ENCODE data around the gene CENPT. TPM values are rescaled to one million over a fixed set of nuclear protein-coding genes. Genes with fewer than 3 reads are reported as not detected.

CENPT gene
- total and polyA plus RNA-seq, 2 of the 13 experiments (the other 11 are each of a cell fraction or from before 2014, with no cell fraction given): 40.9 to 43.3 TPM

DNA sequence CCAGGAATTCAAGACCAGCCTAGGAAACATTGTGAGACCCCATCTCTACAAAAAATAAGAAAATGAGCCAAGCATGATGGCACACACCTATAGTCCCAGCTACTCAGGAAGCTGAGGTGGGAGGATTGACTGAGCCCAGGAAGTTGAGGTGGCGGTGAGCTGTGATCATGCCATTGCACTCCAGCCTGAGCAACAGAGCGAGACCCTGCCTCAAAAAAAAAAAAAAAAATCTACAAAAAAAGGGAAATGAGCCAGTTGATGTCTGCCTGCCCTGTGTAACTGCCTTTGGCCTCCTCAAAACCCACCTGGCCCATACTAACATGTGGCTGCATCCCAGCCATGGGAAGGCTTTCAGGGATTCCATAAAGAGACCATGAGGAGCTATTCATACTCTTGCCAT is 45.6 kb downstream of the CENPT start (continued):
- TF ChIP-seq, protein P1, sequence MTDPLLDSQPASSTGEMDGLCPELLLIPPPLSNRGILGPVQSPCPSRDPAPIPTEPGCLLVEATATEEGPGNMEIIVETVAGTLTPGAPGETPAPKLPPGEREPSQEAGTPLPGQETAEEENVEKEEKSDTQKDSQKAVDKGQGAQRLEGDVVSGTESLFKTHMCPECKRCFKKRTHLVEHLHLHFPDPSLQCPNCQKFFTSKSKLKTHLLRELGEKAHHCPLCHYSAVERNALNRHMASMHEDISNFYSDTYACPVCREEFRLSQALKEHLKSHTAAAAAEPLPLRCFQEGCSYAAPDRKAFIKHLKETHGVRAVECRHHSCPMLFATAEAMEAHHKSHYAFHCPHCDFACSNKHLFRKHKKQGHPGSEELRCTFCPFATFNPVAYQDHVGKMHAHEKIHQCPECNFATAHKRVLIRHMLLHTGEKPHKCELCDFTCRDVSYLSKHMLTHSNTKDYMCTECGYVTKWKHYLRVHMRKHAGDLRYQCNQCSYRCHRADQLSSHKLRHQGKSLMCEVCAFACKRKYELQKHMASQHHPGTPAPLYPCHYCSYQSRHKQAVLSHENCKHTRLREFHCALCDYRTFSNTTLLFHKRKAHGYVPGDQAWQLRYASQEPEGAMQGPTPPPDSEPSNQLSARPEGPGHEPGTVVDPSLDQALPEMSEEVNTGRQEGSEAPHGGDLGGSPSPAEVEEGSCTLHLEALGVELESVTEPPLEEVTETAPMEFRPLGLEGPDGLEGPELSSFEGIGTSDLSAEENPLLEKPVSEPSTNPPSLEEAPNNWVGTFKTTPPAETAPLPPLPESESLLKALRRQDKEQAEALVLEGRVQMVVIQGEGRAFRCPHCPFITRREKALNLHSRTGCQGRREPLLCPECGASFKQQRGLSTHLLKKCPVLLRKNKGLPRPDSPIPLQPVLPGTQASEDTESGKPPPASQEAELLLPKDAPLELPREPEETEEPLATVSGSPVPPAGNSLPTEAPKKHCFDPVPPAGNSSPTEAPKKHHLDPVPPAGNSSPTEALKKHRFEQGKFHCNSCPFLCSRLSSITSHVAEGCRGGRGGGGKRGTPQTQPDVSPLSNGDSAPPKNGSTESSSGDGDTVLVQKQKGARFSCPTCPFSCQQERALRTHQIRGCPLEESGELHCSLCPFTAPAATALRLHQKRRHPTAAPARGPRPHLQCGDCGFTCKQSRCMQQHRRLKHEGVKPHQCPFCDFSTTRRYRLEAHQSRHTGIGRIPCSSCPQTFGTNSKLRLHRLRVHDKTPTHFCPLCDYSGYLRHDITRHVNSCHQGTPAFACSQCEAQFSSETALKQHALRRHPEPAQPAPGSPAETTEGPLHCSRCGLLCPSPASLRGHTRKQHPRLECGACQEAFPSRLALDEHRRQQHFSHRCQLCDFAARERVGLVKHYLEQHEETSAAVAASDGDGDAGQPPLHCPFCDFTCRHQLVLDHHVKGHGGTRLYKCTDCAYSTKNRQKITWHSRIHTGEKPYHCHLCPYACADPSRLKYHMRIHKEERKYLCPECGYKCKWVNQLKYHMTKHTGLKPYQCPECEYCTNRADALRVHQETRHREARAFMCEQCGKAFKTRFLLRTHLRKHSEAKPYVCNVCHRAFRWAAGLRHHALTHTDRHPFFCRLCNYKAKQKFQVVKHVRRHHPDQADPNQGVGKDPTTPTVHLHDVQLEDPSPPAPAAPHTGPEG (CRISPR knock-in tag; IDR thresholded peaks at IDR 0.05): no peak
- TF ChIP-seq RFX5 (IDR thresholded peaks at IDR 0.05; ENCODE audit: low read depth, low read length): no peak
- TF ChIP-seq ZNF749 (CRISPR knock-in tag; IDR thresholded peaks at IDR 0.05; ENCODE audit: borderline replicate concordance): no peak
- TF ChIP-seq, protein P2, sequence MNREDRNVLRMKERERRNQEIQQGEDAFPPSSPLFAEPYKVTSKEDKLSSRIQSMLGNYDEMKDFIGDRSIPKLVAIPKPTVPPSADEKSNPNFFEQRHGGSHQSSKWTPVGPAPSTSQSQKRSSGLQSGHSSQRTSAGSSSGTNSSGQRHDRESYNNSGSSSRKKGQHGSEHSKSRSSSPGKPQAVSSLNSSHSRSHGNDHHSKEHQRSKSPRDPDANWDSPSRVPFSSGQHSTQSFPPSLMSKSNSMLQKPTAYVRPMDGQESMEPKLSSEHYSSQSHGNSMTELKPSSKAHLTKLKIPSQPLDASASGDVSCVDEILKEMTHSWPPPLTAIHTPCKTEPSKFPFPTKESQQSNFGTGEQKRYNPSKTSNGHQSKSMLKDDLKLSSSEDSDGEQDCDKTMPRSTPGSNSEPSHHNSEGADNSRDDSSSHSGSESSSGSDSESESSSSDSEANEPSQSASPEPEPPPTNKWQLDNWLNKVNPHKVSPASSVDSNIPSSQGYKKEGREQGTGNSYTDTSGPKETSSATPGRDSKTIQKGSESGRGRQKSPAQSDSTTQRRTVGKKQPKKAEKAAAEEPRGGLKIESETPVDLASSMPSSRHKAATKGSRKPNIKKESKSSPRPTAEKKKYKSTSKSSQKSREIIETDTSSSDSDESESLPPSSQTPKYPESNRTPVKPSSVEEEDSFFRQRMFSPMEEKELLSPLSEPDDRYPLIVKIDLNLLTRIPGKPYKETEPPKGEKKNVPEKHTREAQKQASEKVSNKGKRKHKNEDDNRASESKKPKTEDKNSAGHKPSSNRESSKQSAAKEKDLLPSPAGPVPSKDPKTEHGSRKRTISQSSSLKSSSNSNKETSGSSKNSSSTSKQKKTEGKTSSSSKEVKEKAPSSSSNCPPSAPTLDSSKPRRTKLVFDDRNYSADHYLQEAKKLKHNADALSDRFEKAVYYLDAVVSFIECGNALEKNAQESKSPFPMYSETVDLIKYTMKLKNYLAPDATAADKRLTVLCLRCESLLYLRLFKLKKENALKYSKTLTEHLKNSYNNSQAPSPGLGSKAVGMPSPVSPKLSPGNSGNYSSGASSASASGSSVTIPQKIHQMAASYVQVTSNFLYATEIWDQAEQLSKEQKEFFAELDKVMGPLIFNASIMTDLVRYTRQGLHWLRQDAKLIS (CRISPR knock-in tag; IDR thresholded peaks at IDR 0.05): no peak
- TF ChIP-seq, protein P3, sequence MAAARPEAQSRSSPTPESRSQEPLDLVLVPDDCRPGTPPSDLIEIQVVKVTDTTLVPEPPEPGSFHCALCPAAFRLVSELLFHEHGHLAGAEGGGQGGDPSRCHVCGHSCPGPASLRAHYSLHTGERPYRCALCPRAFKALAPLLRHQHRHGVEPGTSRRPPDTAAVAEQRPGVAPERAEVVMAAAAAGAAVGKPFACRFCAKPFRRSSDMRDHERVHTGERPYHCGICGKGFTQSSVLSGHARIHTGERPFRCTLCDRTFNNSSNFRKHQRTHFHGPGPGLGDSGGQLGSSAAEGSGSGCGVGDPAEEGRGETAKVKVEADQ (CRISPR knock-in tag; IDR thresholded peaks at IDR 0.05; ENCODE audit: borderline replicate concordance): no peak
- no peak for TF ChIP-seq NR2C2 (CRISPR knock-in tag; IDR thresholded peaks at IDR 0.05; ENCODE audit: borderline replicate concordance)
- TF ChIP-seq, protein P4, sequence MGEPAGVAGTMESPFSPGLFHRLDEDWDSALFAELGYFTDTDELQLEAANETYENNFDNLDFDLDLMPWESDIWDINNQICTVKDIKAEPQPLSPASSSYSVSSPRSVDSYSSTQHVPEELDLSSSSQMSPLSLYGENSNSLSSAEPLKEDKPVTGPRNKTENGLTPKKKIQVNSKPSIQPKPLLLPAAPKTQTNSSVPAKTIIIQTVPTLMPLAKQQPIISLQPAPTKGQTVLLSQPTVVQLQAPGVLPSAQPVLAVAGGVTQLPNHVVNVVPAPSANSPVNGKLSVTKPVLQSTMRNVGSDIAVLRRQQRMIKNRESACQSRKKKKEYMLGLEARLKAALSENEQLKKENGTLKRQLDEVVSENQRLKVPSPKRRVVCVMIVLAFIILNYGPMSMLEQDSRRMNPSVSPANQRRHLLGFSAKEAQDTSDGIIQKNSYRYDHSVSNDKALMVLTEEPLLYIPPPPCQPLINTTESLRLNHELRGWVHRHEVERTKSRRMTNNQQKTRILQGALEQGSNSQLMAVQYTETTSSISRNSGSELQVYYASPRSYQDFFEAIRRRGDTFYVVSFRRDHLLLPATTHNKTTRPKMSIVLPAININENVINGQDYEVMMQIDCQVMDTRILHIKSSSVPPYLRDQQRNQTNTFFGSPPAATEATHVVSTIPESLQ (CRISPR knock-in tag; conservative IDR thresholded peaks at IDR 0.05): no peak
- TF ChIP-seq ZKSCAN1 (IDR thresholded peaks at IDR 0.05; ENCODE audit: low read length): no peak
- TF ChIP-seq BHLHE40 (IDR thresholded peaks at IDR 0.05; ENCODE audit: low read length): no peak
- TF ChIP-seq KLF9 (CRISPR knock-in tag; IDR thresholded peaks at IDR 0.05; ENCODE audit: low read depth): no peak
